ENCODE data around the gene PDE4D.
"Not testable (repeated sequence)": the region's sequence is repeated elsewhere in the genome, so short reads cannot be mapped to it uniquely, and the experiment has no call there.

The PDE4D gene

DNA sequence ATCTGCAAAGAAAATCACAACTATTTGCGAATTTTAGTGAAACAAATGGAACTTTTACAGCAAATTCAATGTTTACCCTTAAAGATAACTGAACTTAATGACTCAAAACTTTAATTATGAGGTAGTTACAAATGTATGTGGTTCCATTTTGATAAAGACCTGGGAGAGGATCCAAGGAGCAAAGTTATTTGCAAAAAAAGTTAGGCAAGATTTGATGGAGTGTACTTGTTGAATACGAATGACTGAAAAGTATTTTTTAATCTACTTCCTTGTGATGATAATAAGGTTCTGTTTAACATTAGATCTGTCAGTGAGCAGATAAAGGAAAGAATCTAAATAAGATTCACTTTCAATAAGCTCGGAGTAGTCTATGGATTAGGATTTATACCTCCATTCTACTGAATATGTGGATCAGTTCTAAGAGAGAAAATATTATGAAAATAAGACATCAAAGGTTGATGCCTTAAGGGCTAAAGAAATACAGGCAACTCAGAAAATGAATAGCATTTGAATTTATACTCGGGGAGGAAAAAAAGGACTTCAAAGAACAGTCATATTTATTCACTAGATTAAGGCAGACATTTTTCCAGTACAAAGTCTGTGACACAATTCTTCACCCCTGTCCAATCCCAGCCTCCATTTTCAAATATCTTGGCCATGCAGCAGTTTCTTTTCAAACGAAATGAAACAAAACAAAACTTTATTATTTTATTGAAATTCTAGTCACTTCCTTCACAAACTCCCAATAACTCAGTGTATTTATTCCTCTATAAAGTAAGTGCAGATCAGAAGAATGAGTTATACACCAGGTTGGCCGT, 199.8 kb downstream of the PDE4D start:
- DNase-seq = no peak

DNA sequence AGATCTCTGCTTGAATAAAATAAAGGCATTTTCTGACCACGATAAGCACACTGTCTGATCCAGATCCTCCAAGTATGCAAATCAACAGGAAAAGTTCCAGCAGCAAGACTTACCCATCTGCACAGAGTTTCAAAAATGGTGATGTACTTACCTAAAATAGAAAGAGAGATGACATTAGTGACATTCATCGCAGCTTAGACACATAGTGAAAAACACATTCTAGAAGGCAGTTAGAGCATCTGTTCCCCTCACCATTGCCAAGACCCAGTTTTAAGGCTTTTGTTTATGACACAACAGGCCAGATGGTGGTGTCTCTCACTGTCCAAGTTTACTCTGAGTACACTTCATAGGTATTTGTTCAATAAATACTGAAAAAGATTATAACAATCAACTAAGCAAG, 207.7 kb downstream of the PDE4D start:
- DNase-seq = no peak

DNA sequence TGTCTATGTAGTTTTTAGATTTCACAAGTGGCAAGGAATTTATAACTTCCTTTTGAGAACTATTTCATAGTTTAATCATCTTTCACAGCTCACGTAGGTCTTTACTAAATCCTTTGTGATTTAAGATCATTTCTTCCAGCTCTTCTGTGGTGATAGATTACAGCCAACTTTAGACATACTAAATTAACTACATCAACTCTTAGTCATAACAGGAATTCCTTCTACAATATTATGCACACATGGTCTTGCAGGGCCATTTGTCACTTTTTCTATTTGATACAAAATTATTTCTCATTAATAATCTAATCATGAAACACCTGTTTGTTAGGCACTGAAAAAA, 208.4 kb downstream of the PDE4D start:
- no peak for DNase-seq

DNA sequence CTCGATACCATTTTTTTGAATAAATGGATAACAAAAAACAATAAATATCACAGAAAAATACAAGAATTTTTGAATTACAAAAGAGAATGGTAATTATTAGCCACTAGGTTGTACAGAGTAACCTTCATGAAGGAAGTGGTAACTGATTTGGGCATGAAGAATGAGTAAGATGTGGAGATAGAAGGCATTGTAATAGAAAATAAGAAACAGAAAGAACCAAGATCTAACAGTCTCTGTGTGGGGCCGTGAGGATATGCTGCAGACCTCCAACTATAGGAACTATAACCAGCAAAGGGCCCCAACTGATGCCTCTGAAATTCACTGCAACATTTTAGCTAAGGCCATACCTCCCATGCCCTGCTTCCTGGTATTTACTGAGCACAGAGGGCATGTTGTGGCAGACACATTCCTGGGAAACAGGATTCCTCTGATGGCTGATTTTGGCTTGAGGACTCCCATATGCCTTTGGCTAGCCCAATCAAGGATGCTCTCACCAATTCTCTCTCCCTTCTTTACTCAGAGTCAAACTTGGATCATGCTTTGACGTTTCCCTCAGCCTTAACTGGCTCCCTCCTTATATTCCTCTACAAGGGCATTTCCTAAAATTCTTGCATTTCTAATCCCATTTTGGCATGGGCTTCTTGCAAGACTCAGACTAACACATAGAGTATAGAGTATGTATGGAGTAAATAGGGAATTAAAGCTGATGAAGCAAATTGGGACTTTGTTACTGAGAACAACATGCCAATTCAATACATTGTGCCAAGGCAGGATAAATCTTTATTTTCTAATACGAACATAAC, 208.9 kb downstream of the PDE4D start:
- no peak for DNase-seq

DNA sequence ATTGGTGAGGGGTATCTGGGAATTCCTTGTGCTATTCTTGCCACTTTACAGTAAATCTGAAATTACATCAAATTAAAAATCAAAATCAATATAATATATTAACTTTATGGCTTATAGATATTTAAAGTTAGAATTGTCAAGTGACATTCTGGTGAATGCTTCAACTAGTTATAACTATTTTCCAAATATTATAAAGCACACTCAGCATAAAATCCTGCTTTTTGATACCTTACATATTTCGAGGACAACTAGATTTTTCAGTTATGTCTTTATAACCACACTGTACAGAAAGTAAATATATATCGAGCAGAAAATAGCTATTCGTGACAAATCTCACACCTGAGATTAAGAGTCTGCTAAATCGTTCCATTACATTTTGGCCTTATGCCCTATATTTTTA, 210.2 kb downstream of the PDE4D start:
- no peak for DNase-seq

DNA sequence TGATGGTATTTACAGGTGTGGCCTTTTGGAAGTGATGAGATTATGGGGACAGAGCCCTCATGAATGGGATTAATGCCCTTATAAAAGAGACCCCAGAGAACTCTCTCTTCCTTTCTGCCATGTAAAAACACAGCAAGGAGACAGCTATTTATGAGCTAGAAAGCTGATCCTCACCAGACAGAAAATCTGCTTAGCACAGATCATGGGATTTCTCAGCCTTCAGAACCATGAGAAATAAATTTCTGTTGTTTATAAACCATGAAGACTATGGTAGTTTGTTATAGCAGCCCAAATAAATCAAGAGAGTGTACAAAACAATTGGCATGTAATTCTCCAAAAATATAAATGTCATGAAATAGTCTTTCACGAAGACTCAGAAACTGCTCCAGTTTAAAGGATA, 211.0 kb downstream of the PDE4D start:
- no peak for DNase-seq

DNA sequence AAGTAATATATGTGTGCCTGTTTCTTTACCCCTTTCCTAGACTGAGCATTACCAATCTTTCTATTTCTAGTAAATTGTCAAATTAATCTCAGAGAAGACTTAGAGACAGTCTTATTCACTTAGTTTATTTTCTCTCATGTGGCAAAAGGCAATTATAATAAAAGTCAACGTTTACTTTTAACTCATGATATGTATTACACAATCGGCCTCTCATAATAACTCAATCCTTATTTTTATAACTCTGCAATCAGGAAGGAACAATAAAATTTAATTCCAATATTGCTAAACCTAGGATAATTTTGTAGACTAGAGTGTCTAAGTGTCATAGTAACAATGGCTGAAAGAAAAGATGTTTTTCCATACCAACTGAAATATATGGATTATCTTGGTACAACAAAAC, 214.6 kb downstream of the PDE4D start:
- DNase-seq = no peak

DNA sequence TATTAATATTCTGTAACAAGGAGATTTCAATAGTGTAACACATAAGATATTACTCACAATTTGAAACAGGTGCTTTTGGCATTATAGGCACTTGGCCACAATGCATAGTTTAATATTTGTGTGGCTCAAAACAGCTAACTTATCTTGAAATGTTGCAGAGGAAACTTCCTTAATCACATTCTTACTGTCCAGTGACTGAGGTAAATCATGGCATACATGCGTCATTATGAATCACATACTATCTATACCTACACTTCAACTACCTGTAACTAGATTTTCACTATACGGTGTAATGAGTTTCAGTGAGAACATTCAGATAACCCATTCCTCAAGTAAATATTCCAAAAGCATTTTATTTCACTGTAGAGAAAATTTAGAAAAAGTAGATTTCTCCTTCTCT, 218.8 kb downstream of the PDE4D start:
- no peak for DNase-seq

DNA sequence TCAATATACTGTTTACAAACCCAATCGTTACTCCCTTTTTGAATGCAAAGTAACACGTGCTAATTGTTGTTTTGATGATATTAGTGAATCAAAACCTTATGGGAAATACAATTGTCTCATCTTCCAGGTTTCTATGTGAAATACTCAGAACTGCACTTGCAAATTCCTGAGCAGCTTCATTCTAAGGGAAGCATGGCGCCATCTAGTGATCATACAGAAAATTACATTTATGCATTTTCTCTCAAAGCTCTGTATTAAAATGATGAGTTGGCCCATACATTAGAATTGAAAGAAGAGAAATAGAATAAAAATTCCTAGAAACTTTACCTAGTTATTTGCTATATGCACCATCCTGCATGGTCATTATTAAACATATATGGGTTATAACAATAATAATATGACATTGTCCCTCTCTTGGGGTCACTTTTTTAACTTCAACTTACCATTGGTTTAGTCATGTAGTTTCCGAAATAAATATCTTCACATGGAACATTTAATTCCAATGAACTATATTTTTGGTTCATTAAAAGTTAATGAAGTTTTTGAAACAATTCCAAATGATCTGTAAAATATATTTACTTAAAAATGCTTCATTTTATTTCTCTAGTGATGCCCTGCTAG, 220.0 kb downstream of the PDE4D start:
- DNase-seq = no peak

DNA sequence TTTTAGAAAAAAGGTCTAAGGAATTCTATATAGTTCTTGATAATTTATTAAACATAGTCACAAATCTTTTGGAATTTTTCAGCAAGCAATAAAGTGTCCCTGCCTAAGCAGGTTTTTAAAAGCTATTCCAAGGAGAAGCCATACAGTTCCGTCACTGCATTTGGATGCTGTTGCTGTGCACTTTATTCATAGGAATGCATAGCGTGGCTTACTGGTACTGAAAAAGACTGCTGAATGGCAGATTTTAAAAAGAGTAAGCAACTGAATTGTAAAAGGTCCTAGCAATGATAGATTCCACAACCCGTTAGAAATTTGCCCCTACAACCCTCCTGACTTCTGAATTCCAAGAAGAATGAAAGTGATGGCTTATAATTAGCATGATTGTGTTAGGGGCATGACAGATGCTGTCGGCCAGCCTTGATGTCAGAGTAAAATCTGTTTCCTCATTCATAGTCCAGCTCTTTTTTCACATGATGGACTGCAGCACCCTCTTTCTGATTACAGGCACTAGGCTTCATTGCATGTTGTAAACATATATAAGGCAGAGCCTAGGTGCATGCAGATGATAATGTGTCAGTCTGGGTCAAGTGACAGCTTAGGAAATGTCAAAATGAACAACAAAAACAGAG, 227.0 kb downstream of the PDE4D start:
- no peak for DNase-seq

DNA sequence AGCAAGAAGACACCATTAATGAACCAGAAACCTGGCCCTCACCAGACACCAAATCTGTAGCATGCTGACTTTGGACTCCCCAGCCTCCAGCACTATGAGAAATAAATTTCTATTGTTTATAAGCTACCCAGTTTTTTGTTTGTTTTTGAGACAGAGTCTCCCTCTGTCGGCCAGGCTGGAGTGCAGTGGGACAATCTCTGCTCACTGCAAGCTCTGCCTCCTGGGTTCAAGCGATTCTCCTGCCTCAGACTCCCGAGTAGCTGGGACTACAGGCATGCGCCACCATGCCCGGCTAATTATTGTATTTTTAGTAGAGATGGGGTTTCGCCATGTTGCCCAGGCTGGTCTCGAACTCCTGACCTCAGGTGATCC, 227.7 kb downstream of the PDE4D start:
- DNase-seq = not testable (repeated sequence)

DNA sequence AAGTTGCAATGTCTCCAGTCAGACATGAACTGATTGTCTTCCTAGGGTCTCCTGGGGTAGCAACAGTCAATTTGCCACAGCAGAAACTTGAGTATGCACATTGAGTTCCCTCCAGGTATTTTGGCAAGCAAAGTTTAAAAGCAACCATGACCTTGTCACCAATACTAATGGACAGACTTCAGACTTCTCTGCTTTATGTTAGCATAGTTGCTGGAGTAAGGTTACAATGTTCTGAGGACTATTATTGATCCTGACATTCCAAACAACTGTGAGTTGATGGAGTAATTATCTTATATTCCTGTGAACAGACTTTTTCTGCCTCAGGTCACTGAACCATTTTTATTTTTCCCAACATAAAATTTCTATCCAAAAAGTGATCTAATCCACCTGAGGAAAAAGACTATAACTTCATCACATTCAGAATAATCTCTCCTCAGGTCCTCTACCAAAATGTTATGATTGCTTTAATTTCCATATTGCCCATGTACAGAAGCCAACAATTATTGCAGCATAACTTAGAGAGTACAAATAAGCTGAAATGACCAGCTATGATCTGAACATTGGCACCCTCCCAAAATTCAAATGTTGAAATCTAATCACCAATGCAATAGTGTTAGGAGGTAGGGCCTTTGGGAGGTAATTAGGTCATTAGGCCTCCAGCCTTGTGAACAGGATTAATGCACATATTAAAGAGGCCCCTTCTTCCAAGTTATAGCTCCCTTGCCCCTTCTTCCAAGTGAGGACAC, 228.3 kb downstream of the PDE4D start:
- no peak for DNase-seq

DNA sequence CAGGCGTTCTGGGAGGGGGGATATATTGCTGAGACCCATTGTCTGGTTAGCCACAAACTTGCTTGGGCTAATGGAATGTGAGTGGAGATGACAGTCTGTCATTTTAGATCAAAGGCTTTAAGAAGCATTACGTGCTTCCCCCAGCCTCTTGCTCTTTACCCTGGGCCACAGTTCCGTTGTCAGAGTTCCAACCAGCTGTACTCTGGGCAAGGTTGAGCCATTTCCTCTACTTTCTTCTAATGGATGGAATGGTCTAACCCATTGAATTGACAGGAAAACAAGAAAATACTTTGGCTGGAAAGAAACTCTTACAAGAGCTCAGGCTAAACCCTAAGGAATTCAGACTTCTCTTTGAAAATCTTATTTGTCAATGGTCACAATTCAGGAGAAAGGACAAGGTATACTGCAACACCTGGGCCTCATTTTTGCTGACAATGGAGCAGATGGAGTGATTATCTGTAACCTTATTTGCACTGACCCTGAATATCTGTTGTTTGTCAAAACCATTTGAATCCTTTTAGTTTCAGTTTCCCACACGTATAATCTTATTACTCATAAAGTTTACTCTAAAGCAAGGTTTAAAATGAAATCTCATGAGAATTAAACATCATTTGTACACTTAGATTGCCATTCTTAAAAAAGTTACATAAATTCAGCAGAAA, 231.4 kb downstream of the PDE4D start:
- DNase-seq = no peak

DNA sequence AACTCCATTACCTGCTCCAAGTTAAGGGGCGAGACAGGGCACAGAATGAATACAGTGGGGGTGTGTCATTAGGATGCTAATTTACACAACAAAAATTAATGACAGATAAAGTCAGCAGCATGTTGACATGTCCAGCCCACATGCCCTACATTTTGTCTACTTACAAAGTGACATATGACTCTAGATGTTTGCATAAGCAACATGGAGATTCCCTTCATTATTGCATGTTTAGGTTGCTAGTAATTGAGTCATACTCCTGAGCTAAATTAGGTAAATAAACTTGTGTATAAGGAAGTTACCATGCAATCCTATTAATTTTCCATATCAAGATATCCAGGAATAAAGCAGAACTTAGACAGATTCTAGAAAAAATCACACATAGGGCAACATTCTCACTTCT, 232.2 kb downstream of the PDE4D start:
- no peak for DNase-seq

DNA sequence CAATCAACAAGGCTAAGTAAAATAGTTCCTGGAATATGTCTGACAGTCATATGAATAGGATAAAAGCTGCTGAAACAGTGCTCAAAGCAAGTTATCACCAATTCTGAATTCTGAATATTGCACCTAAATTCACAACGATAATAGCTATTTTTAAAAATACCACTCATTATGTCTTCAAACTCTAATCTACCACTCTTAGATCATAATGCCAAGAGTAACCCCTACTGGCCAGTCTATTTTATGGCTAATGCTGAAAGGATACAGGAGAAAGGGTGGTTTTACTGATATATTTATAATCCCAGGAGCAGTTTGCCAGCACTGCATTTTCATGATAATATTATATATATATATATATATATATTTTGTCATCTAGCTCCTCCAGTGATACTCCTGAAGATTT, 232.8 kb downstream of the PDE4D start:
- DNase-seq = no peak

DNA sequence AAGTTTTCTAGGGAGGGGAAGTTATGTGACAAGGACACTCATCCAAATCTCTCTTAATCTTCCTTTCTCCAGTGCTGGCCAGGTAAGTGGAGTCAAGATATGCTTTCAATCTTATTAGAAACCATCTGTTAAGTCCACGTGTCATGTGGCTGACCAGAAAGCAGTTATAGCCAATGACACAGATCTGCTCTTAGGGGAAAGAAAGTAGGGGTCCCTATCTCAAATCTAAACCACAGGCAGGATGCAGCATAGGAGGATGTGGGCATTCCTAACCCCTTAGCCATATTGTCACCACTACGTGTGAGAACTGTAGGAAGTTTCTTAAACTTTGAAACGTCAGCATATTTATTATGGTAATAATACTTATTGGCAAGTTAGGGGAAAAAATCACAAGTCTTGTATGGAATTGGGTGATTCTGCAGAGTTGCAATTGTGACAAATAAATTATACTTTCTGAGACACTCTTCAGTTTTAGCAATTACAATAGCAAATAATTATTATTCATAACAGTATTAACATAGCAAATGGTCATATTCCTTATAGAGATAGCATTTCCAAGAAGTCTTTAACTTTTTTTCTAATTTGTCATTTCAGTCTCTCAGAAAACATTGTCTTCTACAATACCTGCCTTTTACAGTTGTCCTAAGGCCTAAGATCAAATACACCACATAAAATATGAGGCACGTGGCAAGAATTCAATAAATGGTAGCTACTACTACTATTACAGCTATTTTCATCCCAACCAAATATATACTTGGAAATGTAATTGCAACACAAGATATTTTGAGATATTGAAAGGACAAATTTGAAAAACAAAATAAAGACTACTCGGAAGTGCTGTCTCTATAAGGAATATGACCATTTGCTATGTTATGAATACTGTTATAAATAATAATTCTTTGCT, 236.9 kb downstream of the PDE4D start:
- no peak for DNase-seq

DNA sequence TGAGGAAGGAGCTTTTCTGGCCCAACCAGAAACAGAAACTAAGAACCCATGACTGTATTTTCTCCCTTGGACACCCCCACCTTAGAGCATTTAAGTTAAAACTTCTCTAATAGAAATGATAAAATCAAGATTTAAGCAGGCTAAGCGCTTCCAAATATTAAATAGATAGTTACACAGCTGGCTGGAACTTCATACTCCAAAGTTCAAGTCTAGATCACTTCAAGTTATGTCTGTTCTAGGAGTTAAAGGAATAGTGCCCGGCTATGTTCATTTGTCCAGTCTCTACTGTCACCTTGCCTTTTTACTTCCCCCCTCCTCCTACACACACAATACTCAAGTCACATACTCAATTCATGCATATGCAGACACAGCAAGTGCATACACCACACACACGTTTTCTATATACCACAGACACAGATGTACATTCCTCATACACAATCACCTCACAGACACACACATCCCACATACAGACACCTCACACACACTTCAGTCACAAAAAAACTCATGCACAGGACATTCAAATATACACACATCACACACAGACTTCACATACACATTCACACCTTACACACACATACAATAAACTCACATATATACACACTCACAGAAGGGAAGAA, 237.7 kb downstream of the PDE4D start:
- no peak for DNase-seq

DNA sequence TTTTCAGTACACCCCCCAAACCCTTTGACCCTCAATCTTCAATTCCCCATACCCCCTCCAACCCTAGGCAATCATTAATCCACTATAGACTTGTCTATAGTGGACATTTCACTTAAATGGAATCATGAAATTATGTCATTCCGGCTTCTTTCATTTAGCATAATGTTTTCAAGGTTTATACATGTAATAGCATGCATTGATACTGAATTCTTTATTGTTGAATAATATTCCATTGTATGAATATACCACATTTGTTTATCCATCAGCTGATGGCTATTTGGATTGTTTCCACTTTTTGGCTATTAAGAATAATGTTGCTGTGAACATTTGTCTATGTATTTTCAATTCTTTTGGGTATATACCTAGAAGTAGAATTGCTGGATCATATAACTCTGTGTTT, 238.8 kb downstream of the PDE4D start:
- DNase-seq = no peak

DNA sequence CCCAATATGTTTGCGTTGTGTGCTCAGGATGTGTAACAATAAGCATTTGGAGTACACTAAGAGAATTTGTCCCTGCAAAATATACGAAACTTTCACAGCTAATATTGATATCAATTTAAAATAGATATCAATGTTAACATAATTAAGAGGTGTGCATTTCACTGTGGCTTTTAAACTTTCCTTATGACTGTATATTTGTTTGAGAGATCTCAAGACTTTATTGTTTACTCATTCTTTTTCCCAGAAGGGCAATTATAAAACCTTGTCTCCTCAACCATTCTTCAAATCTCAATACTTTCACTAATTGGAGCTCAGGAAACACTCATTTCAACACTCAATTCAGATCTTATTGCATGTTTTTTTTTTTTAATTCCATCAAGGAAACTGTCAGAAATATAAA, 241.1 kb downstream of the PDE4D start:
- no peak for DNase-seq

All from effector CD4-positive, alpha-beta T cell (primary cell).